H1 (cell line): ENCODE measurements around the gene MFAP3. TPM values are rescaled to one million over a fixed set of nuclear protein-coding genes. Genes with fewer than 3 reads are reported as not detected.

ENCODE experiments used
- CTCF ChIA-PET: fragments of 300-600 bp; sonication (Branson Sonifier 250); formaldehyde crosslinking; loops from one replicate; lab custom pipeline; 2021; ENCODE audit not compliant: partially characterized antibody; lab: Charles Lee
- POLR2A ChIA-PET: fragments of 300-600 bp; sonication (Branson Sonifier 250); formaldehyde crosslinking; loops from one replicate; lab custom pipeline; 2021; ENCODE audit warnings: inconsistent platforms; ENCODE audit not compliant: partially characterized antibody; lab: Charles Lee
- DNase-seq, 2 experiments: peaks; one replicate each; pipeline versions ENCODE4 v3.0.0 to v3.0.0-alpha.2; 2010 to 2022; ENCODE audit warnings: low spot score in 2 of 2, low read depth in 1 of 2, mixed read lengths in 1 of 2
- FAIRE-seq: peaks from 2 replicates; lab custom pipeline; 2011; peaks lifted over from hg19 to GRCh38; lab: Jason Lieb, UNC
- H2AFZ ChIP-seq: 2 replicates; pipeline ENCODE4 v1.8.1; 2012; ENCODE audit warnings: low read length, inconsistent platforms
- H2AK5ac ChIP-seq: 2 replicates; pipeline ENCODE4 v1.6.1; 2013; ENCODE audit warnings: low read depth, low read length
- H2BK120ac ChIP-seq: replicated peaks from 2 replicates; pipeline ENCODE3; 2013; ENCODE audit warnings: low read depth, low read length, inconsistent platforms
- H2BK12ac ChIP-seq: 2 replicates; pipeline ENCODE4 v1.6.1; 2013; ENCODE audit warnings: low read depth, low read length
- H2BK15ac ChIP-seq: 2 replicates; pipeline ENCODE4 v1.6.1; 2013; ENCODE audit warnings: low read length
- H2BK20ac ChIP-seq: 2 replicates; pipeline ENCODE4 v1.6.1; 2013; ENCODE audit warnings: low read length
- H2BK5ac ChIP-seq: 2 replicates; pipeline ENCODE4 v1.6.1; 2013; ENCODE audit warnings: low read depth, low read length
- H3K14ac ChIP-seq: 2 replicates; pipeline ENCODE4 v1.6.1; 2013; ENCODE audit warnings: inconsistent platforms; ENCODE audit not compliant: insufficient read length
- H3K18ac ChIP-seq: 2 replicates; pipeline ENCODE4 v1.6.1; 2013; ENCODE audit warnings: low read length; ENCODE audit errors: extremely low read depth
- H3K23ac ChIP-seq: 2 replicates; pipeline ENCODE4 v1.6.1; 2013; ENCODE audit warnings: inconsistent platforms; ENCODE audit not compliant: insufficient read length
- H3K23me2 ChIP-seq: 2 replicates; pipeline ENCODE4 v1.6.1; 2013; ENCODE audit warnings: low read depth, low read length
- H3K27ac ChIP-seq: 2 replicates; pipeline ENCODE4 v1.6.1; 2011; ENCODE audit warnings: low read depth, low read length, inconsistent platforms
- H3K27me3 ChIP-seq, 4 experiments: replicated peaks in 1 of 4; 1 replicate in 1 of 4; 2 replicates in 3 of 4; pipeline versions ENCODE4 v1.6.1 to v1.8.1; 2011 to 2013; ENCODE audit warnings: low read length in 3 of 4, mild to moderate bottlenecking in 3 of 4, inconsistent platforms in 2 of 4, mixed read lengths in 2 of 4, moderate library complexity in 1 of 4; ENCODE audit not compliant: control insufficient read depth in 3 of 4, insufficient read depth in 3 of 4; ENCODE audit errors: extremely low read depth in 1 of 4
- H3K36me3 ChIP-seq, 4 experiments: 2 replicates each; pipeline versions ENCODE4 v1.6.1 to v1.8.1; 2011 to 2013; ENCODE audit warnings: mild to moderate bottlenecking in 4 of 4, low read length in 3 of 4, moderate library complexity in 2 of 4, control low read depth in 1 of 4, inconsistent platforms in 1 of 4; ENCODE audit not compliant: insufficient read depth in 4 of 4, control insufficient read depth in 2 of 4
- H3K4ac ChIP-seq: replicated peaks from 2 replicates; pipeline ENCODE3; 2013; ENCODE audit warnings: low read length, low read depth, mixed read lengths, inconsistent platforms; ENCODE audit not compliant: insufficient read length
- H3K4me1 ChIP-seq, 4 experiments: replicated peaks in 1 of 4; 1 replicate in 1 of 4; 2 replicates in 3 of 4; pipeline versions ENCODE4 v1.6.1 to v1.8.1; 2011 to 2013; ENCODE audit warnings: low read length in 3 of 4, inconsistent platforms in 2 of 4, mixed read lengths in 1 of 4; ENCODE audit not compliant: insufficient read depth in 4 of 4, control insufficient read depth in 3 of 4
- H3K4me2 ChIP-seq, 2 experiments: 2 replicates each; pipeline versions ENCODE4 v1.6.1 to v1.8.1; 2011 to 2013; ENCODE audit warnings: low read depth in 2 of 2, low read length in 2 of 2, control low read depth in 1 of 2, inconsistent platforms in 1 of 2, mild to moderate bottlenecking in 1 of 2; ENCODE audit not compliant: insufficient read depth in 1 of 2
- H3K4me3 ChIP-seq, 4 experiments: fragments of 200-600, 300-600 bp in 1 of 4; sonication (generic), shearing (Covaris generic), sonication (Bioruptor Twin) in 1 of 4; 2 replicates each; pipeline versions ENCODE4 v1.5.1 to v1.8.1; 2011 to 2016; ENCODE audit warnings: low read length in 4 of 4, low read depth in 3 of 4, control low read depth in 2 of 4, inconsistent platforms in 2 of 4, mild to moderate bottlenecking in 2 of 4, mixed read lengths in 1 of 4, moderate library complexity in 1 of 4; ENCODE audit not compliant: insufficient read depth in 2 of 4; ENCODE audit errors: extremely low read depth in 1 of 4
- H3K56ac ChIP-seq: replicated peaks from 2 replicates; pipeline ENCODE3; 2013; ENCODE audit warnings: low read depth, mild to moderate bottlenecking, mixed read lengths, low read length, inconsistent platforms; ENCODE audit not compliant: insufficient read length
- H3K79me1 ChIP-seq: 2 replicates; pipeline ENCODE4 v1.6.1; 2013; ENCODE audit warnings: low read depth, low read length, control low read depth
- H3K79me2 ChIP-seq, 2 experiments: 2 replicates each; pipeline versions ENCODE4 v1.6.1 to v1.8.1; 2012 to 2013; ENCODE audit warnings: low read length in 2 of 2, mild to moderate bottlenecking in 2 of 2, inconsistent platforms in 1 of 2; ENCODE audit not compliant: insufficient read depth in 2 of 2, control insufficient read depth in 1 of 2
- H3K9ac ChIP-seq, 4 experiments: replicated peaks in 1 of 4; 1 replicate in 1 of 4; 2 replicates in 3 of 4; pipeline versions ENCODE4 v1.6.1 to v1.8.1; 2011 to 2013; ENCODE audit warnings: low read depth in 3 of 4, low read length in 3 of 4, control low read depth in 2 of 4, mild to moderate bottlenecking in 2 of 4, moderate library complexity in 2 of 4, inconsistent platforms in 1 of 4; ENCODE audit errors: extremely low read depth in 1 of 4
- H3K9me3 ChIP-seq, 2 experiments: 2 replicates each; pipeline versions ENCODE4 v1.6.1 to v1.8.1; 2012 to 2013; ENCODE audit warnings: mild to moderate bottlenecking in 2 of 2, moderate library complexity in 2 of 2, control low read depth in 1 of 2, inconsistent platforms in 1 of 2, low read depth in 1 of 2, low read length in 1 of 2, mixed read lengths in 1 of 2; ENCODE audit not compliant: insufficient read depth in 2 of 2
- H4K20me1 ChIP-seq, 2 experiments: replicated peaks in 1 of 2; 2 replicates each; pipeline versions ENCODE3 to v1.8.1; 2011 to 2013; ENCODE audit warnings: inconsistent platforms in 2 of 2, low read length in 2 of 2, mild to moderate bottlenecking in 1 of 2; ENCODE audit not compliant: insufficient read depth in 2 of 2, control insufficient read depth in 1 of 2
- H4K5ac ChIP-seq: 2 replicates; pipeline ENCODE4 v1.6.1; 2013; ENCODE audit warnings: low read length, low read depth, mixed read lengths, inconsistent platforms; ENCODE audit not compliant: insufficient read length
- H4K8ac ChIP-seq: 2 replicates; pipeline ENCODE4 v1.8.0; 2013; ENCODE audit warnings: mild to moderate bottlenecking, moderate library complexity, low read length, inconsistent platforms; ENCODE audit not compliant: insufficient read depth; ENCODE audit errors: extremely low read depth
- H4K91ac ChIP-seq: replicated peaks from 2 replicates; pipeline ENCODE3; 2013; ENCODE audit warnings: low read length, mixed read lengths, inconsistent platforms; ENCODE audit not compliant: insufficient read length
- ASH2L ChIP-seq: fragments of 200-600, 300-600 bp; sonication (generic); IDR thresholded peaks from one replicate; pipeline ENCODE4 v1.7.1; 2017; ENCODE audit warnings: low read length
- NANOG ChIP-seq: IDR thresholded peaks from 2 replicates; pipeline ENCODE4 v1.6.1; 2011; ENCODE audit warnings: low read length, low read depth, mild to moderate bottlenecking, inconsistent platforms; ENCODE audit not compliant: insufficient read depth, poor library complexity, severe bottlenecking
- POU5F1 ChIP-seq: IDR thresholded peaks from 2 replicates; pipeline ENCODE4 v1.6.1; 2011; ENCODE audit warnings: low read depth, mild to moderate bottlenecking, low read length, moderate library complexity
- RNF2 ChIP-seq: fragments of 200-900, 300-1000 bp; sonication (generic); IDR thresholded peaks from 2 replicates; pipeline ENCODE4 v1.7.1; 2016; ENCODE audit warnings: borderline replicate concordance, low read depth, mild to moderate bottlenecking, antibody characterized with exemption, low read length; ENCODE audit not compliant: poor library complexity, severe bottlenecking; ENCODE audit errors: missing control alignments
- RXRA ChIP-seq: IDR thresholded peaks from 2 replicates; pipeline ENCODE4 v1.6.1; 2011; ENCODE audit warnings: low read depth, mild to moderate bottlenecking, low read length, moderate library complexity; ENCODE audit not compliant: insufficient read depth
- SIN3A ChIP-seq, 2 experiments: IDR thresholded peaks in 1 of 2; conservative IDR thresholded peaks in 1 of 2; 2 replicates each; pipeline ENCODE4 v1.6.1; 2011 to 2012; ENCODE audit warnings: low read length in 2 of 2, improper control_type of control experiment in 1 of 2, low read depth in 1 of 2, mild to moderate bottlenecking in 1 of 2
- SP1 ChIP-seq: IDR thresholded peaks from 2 replicates; pipeline ENCODE4 v1.6.1; 2011; ENCODE audit warnings: low read depth, low read length
- SP2 ChIP-seq: IDR thresholded peaks from 2 replicates; pipeline ENCODE4 v1.6.1; 2012; ENCODE audit warnings: mild to moderate bottlenecking, low read length, inconsistent platforms
- TBP ChIP-seq: IDR thresholded peaks from 2 replicates; pipeline ENCODE4 v1.6.1; 2011; ENCODE audit warnings: low read depth, low read length, improper control_type of control experiment
- TCF12 ChIP-seq: IDR thresholded peaks from 2 replicates; pipeline ENCODE4 v1.6.1; 2011; ENCODE audit warnings: low read depth, mild to moderate bottlenecking, low read length
- ZNF274 ChIP-seq: IDR thresholded peaks from 2 replicates; pipeline ENCODE4 v1.7.0; 2012; ENCODE audit warnings: low read length, borderline replicate concordance; ENCODE audit errors: extremely low read depth
- WGBS, 2 experiments: shearing (Covaris generic) in 1 of 2; methylation state at CpG; one replicate each; pipeline versions ENCODE4 v1.1.6 to v1.1.7; 2013 to 2015; ENCODE audit warnings: low lambda C conversion rate in 2 of 2, mixed read lengths in 2 of 2, inconsistent platforms in 1 of 2, low coverage in 1 of 2, missing lambda C conversion rate in 1 of 2; ENCODE audit not compliant: insufficient replicate concordance in 2 of 2, insufficient coverage in 1 of 2, insufficient read length in 1 of 2; ENCODE audit errors: extremely low coverage in 1 of 2, missing lambda C conversion rate in 1 of 2; 5-methylcytosine and 5-hydroxymethylcytosine counted together
- polyA plus RNA-seq, 7 experiments: library from polyadenylated mRNA; depleted of rRNA in 3 of 7; stranded (reverse) in 5 of 7; unstranded in 2 of 7; fragments of >200 nt in 5 of 7; fragments of 200-250 nt in 2 of 7; gene quantifications; 1 replicate in 5 of 7; 2 replicates in 1 of 7; 4 replicates in 1 of 7; pipeline versions ENCODE4 v1.2.1 to v1.2.3, GENCODE V29; 2011 to 2013; ENCODE audit warnings: missing spikeins in 2 of 7, mixed read lengths in 2 of 7
- total RNA-seq: library from RNA; stranded (reverse); fragmentation: NEBNext Ultra II Directional; extraction: Animal tissue kit (Norgen Biotek cat#: 25700); gene quantifications from 2 replicates; pipeline ENCODE4 v1.2.1, GENCODE V29; 2021
- TF ChIP-seq, protein P1 (sequence below): IDR thresholded peaks from 2 replicates; pipeline ENCODE4 v1.6.1; 2011; ENCODE audit warnings: low read depth, mild to moderate bottlenecking, low read length; ENCODE audit not compliant: insufficient read depth

Gene MFAP3
- total and polyA plus RNA-seq, 2 of the 8 experiments (the other 6 are each of a cell fraction or from before 2014, with no cell fraction given): 13.7 to 27.0 TPM

- H2BK12ac ChIP-seq: no peak overlapping the region
- H3K4ac ChIP-seq: no peak overlapping the region
- H2BK120ac ChIP-seq: no peak overlapping the region
- H4K20me1 ChIP-seq: peaks cover 0 to 2% of the 10 kb centered on the region in 2 experiments
- H3K56ac ChIP-seq: no peak overlapping the region
- no peaks in the 10 kb centered on the region for H3K36me3 ChIP-seq
- H3K27ac ChIP-seq: no peak overlapping the region
- no peak overlapping the region for H2BK15ac ChIP-seq
- H3K9me3 ChIP-seq: no peaks in the 10 kb centered on the region
- no peak overlapping the region for H3K4me3 ChIP-seq
- no peak overlapping the region for H3K18ac ChIP-seq
- POLR2A ChIA-PET: no interaction called here
- H3K23me2 ChIP-seq: no peaks in the 10 kb centered on the region
- CTCF ChIA-PET: interaction anchor here (0.6 to 5.1 kb wide), 7 partner anchors 9 to 301 kb away, joined by 3 to 24 read pairs (median 4); no protein-coding TSS in a partner anchor
- H3K79me2 ChIP-seq: no peaks in the 10 kb centered on the region
- no peak overlapping the region for H2BK20ac ChIP-seq
- FAIRE-seq: no peak
- H3K4me2 ChIP-seq: no peak overlapping the region
- no peaks in the 10 kb centered on the region for H3K79me1 ChIP-seq
- H2BK5ac ChIP-seq: no peak overlapping the region
- H3K14ac ChIP-seq: no peak overlapping the region
- no peak overlapping the region for H2AK5ac ChIP-seq
- no peak overlapping the region for H3K9ac ChIP-seq
- TF ChIP-seq RXRA (no peak), TCF12 (no peak), SIN3A (conservative IDR thresholded peaks at IDR 0.05 in 1 of 2, IDR thresholded peaks at IDR 0.05 in 1 of 2; ENCODE audit: low read depth in 1 of 2, low read length in 2 of 2) (no peak), SP2 (no peak), RNF2 (no peak), NANOG (no peak), ZNF274 (no peak), POU5F1 (no peak), SP1 (no peak), TBP (no peak), ASH2L (no peak)
- TF ChIP-seq, protein P1, sequence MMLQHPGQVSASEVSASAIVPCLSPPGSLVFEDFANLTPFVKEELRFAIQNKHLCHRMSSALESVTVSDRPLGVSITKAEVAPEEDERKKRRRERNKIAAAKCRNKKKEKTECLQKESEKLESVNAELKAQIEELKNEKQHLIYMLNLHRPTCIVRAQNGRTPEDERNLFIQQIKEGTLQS: no peak
- H4K91ac ChIP-seq: no peak overlapping the region
- H3K4me1 ChIP-seq: peaks cover 0 to 5% (median under 1%) of the 10 kb centered on the region in 4 experiments; a peak in 2 of 7 replicates
- H3K23ac ChIP-seq: no peak overlapping the region
- H3K27me3 ChIP-seq: no peaks in the 10 kb centered on the region
- no peak overlapping the region for H4K8ac ChIP-seq
- WGBS, 2 experiments: 61% methylated on average over 2 of the region's 2 CpGs; no CpG with 5 or more reads in 1 of the 2 experiments
- no peak for DNase-seq
- no peak overlapping the region for H2AFZ ChIP-seq
- no peak overlapping the region for H4K5ac ChIP-seq
These were observed 54.4 kb downstream of the MFAP3 start for GRCh38 chr5:154093142-154093532.
